GM12878 (cell line): Measurements from ENCODE around the gene DMPK. TPM values are rescaled to one million over a fixed set of nuclear protein-coding genes. Genes with fewer than 3 reads are reported as not detected.

Experiments
- BCL11A ChIP-seq: IDR thresholded peaks from 2 replicates; pipeline ENCODE4 v1.6.1; 2011; ENCODE audit warnings: low read depth, low read length
- CBFB ChIP-seq: IDR thresholded peaks from 2 replicates; pipeline ENCODE4 v1.6.1; 2016; ENCODE audit warnings: antibody characterized with exemption, low read depth
- CHD2 ChIP-seq: IDR thresholded peaks from 2 replicates; pipeline ENCODE4 v1.6.1; 2011; ENCODE audit warnings: low read depth, low read length, improper control_type of control experiment, borderline replicate concordance
- CREM ChIP-seq: IDR thresholded peaks from 2 replicates; pipeline ENCODE4 v1.6.1; 2014; ENCODE audit warnings: antibody characterized with exemption, low read depth
- DPF2 ChIP-seq: fragments of 450-650 bp; IDR thresholded peaks from 2 replicates; pipeline ENCODE4 v1.6.1; 2017; ENCODE audit warnings: mild to moderate bottlenecking
- EED ChIP-seq: sonication (generic); IDR thresholded peaks from 2 replicates; pipeline ENCODE4 v1.6.1; 2016; ENCODE audit warnings: antibody characterized with exemption, low read depth
- ETV6 ChIP-seq, 2 experiments: fragments of 450-650 bp in 1 of 2; IDR thresholded peaks in 1 of 2; conservative IDR thresholded peaks in 1 of 2; 2 replicates each; pipeline ENCODE4 v1.6.1; 2014; ENCODE audit warnings: antibody characterized with exemption in 1 of 2, borderline replicate concordance in 1 of 2, low read depth in 1 of 2, mild to moderate bottlenecking in 1 of 2, moderate library complexity in 1 of 2
- HDGF ChIP-seq: fragments of 450-650 bp; IDR thresholded peaks from 2 replicates; pipeline ENCODE4 v1.6.1; 2016; ENCODE audit warnings: antibody characterized with exemption
- KDM1A ChIP-seq: fragments of 200-600 bp; sonication (generic); IDR thresholded peaks from 2 replicates; pipeline ENCODE4 v1.6.1; 2016; ENCODE audit warnings: borderline replicate concordance
- MTA2 ChIP-seq: fragments of 450-650 bp; IDR thresholded peaks from 2 replicates; pipeline ENCODE4 v1.6.1; 2016; ENCODE audit warnings: low read depth, mild to moderate bottlenecking, moderate library complexity
- MYC ChIP-seq: IDR thresholded peaks from 2 replicates; pipeline ENCODE4 v1.6.1; 2011; ENCODE audit warnings: mild to moderate bottlenecking, low read length, moderate library complexity, inconsistent platforms; ENCODE audit not compliant: insufficient read depth, insufficient replicate concordance, insufficient read length, severe bottlenecking
- PAX5 ChIP-seq: IDR thresholded peaks from 2 replicates; pipeline ENCODE4 v1.6.1; 2011; ENCODE audit warnings: low read depth, low read length, borderline replicate concordance
- POLR2AphosphoS2 ChIP-seq: IDR thresholded peaks from 2 replicates; pipeline ENCODE4 v1.6.1; 2011; ENCODE audit warnings: low read depth, mild to moderate bottlenecking, low read length, improper control_type of control experiment, moderate library complexity
- POLR2AphosphoS5 ChIP-seq: IDR thresholded peaks from 2 replicates; pipeline ENCODE4 v1.6.1; 2011; ENCODE audit warnings: mild to moderate bottlenecking, low read length, inconsistent platforms
- SPI1 ChIP-seq: IDR thresholded peaks from 2 replicates; pipeline ENCODE4 v1.6.1; 2011; ENCODE audit warnings: low read depth, mild to moderate bottlenecking, low read length, moderate library complexity, borderline replicate concordance; ENCODE audit not compliant: insufficient read depth
- TAF1 ChIP-seq: IDR thresholded peaks from 2 replicates; pipeline ENCODE4 v1.6.1; 2011; ENCODE audit warnings: mild to moderate bottlenecking, low read depth, low read length, borderline replicate concordance
- TCF12 ChIP-seq: IDR thresholded peaks from 2 replicates; pipeline ENCODE4 v1.6.1; 2011; ENCODE audit warnings: low read depth, mild to moderate bottlenecking, low read length
- polyA plus RNA-seq, 11 experiments: library from polyadenylated mRNA; depleted of rRNA in 4 of 11; unstranded in 6 of 11; stranded (reverse) in 5 of 11; fragments of >200 nt; fragmentation: Nextera tagmentation in 4 of 11; fragmentation: Illumina TruSeq in 1 of 11; extraction: Ambion mirVana in 4 of 11; extraction: Trizol in 1 of 11; gene quantifications; 1 replicate in 1 of 11; 2 replicates in 10 of 11; pipeline versions ENCODE4 v1.2.1 to v1.2.3, GENCODE V29; 2011 to 2016; ENCODE audit warnings: inconsistent platforms in 2 of 11, missing spikeins in 2 of 11, low read depth in 1 of 11
- total RNA-seq, 4 experiments: library from RNA; depleted of rRNA in 3 of 4; stranded (reverse); fragments of >200 nt in 3 of 4; fragmentation: Illumina TruSeq in 1 of 4; extraction: Trizol in 1 of 4; gene quantifications; 2 replicates each; pipeline versions ENCODE4 v1.2.1 to v1.2.3, GENCODE V29; 2013 to 2021
- TF ChIP-seq, protein P1 (sequence below): fragments of 150-350 bp; IDR thresholded peaks from 2 replicates; pipeline ENCODE4 v1.6.1; 2014; ENCODE audit warnings: mild to moderate bottlenecking, low read depth, low read length
- TF ChIP-seq, protein P2 (sequence below): fragments of 450-650 bp; IDR thresholded peaks from 2 replicates; pipeline ENCODE4 v1.6.1; 2017; ENCODE audit warnings: mild to moderate bottlenecking, moderate library complexity

Gene DMPK
- total and polyA plus RNA-seq, 10 of the 15 experiments (the other 5 are each of a cell fraction or from before 2014, with no cell fraction given), result 0.60 to 33.6 (median 5.2) TPM

DNA sequence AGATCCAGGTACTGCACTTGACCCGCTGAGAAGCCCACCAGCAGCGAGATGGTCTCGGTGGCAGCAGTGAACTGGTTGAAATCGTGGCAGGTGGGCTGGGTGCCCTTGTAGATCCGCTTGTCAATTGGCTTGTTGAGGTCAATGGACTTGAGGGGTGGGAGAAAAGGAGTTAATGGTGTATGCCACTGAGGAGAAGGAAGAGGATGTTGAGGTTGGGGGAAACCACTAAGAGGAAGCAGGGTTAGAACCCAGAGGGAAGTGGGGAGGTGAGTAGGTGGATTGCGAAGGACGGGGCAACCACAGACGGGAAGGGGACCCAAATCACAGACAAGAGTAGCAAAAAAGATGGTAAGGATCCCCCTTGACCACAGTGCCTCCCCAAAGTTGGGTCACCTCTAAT is 8.7 kb upstream of the DMPK start (continued):
- no peak for TF ChIP-seq MYC
- TF ChIP-seq TCF12, result no peak
- TF ChIP-seq MTA2, result 0 out of 2 replicates have a peak, but pooled peaks have one; percentile 11
- peak; percentile 83 for TF ChIP-seq CBFB
- 0 out of 2 replicates have a peak, but pooled peaks have one; percentile 17 for TF ChIP-seq DPF2
- TF ChIP-seq, protein P1, sequence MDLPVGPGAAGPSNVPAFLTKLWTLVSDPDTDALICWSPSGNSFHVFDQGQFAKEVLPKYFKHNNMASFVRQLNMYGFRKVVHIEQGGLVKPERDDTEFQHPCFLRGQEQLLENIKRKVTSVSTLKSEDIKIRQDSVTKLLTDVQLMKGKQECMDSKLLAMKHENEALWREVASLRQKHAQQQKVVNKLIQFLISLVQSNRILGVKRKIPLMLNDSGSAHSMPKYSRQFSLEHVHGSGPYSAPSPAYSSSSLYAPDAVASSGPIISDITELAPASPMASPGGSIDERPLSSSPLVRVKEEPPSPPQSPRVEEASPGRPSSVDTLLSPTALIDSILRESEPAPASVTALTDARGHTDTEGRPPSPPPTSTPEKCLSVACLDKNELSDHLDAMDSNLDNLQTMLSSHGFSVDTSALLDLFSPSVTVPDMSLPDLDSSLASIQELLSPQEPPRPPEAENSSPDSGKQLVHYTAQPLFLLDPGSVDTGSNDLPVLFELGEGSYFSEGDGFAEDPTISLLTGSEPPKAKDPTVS, result no peak
- TF ChIP-seq CHD2, result no peak
- TF ChIP-seq BCL11A, result 0 out of 2 replicates have a peak, but pooled peaks have one; percentile 19
- TF ChIP-seq SPI1, result peak; percentile 86
- TF ChIP-seq POLR2AphosphoS5, result no peak
- no peak for TF ChIP-seq CREM
- no peak for TF ChIP-seq KDM1A
- TF ChIP-seq, protein P2, sequence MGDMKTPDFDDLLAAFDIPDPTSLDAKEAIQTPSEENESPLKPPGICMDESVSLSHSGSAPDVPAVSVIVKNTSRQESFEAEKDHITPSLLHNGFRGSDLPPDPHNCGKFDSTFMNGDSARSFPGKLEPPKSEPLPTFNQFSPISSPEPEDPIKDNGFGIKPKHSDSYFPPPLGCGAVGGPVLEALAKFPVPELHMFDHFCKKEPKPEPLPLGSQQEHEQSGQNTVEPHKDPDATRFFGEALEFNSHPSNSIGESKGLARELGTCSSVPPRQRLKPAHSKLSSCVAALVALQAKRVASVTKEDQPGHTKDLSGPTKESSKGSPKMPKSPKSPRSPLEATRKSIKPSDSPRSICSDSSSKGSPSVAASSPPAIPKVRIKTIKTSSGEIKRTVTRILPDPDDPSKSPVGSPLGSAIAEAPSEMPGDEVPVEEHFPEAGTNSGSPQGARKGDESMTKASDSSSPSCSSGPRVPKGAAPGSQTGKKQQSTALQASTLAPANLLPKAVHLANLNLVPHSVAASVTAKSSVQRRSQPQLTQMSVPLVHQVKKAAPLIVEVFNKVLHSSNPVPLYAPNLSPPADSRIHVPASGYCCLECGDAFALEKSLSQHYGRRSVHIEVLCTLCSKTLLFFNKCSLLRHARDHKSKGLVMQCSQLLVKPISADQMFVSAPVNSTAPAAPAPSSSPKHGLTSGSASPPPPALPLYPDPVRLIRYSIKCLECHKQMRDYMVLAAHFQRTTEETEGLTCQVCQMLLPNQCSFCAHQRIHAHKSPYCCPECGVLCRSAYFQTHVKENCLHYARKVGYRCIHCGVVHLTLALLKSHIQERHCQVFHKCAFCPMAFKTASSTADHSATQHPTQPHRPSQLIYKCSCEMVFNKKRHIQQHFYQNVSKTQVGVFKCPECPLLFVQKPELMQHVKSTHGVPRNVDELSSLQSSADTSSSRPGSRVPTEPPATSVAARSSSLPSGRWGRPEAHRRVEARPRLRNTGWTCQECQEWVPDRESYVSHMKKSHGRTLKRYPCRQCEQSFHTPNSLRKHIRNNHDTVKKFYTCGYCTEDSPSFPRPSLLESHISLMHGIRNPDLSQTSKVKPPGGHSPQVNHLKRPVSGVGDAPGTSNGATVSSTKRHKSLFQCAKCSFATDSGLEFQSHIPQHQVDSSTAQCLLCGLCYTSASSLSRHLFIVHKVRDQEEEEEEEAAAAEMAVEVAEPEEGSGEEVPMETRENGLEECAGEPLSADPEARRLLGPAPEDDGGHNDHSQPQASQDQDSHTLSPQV, result no peak
- TF ChIP-seq EED, result peak; percentile 71
- TF ChIP-seq TAF1, result no peak
- no peak; the same call in 1 of the 2 replicates for TF ChIP-seq HDGF
- peak; percentile 50; the same call in 1 of the 2 replicates for TF ChIP-seq PAX5
- peak in 1 of 2 experiments; percentile 93; a peak in 2 of 4 replicates for TF ChIP-seq ETV6 (conservative IDR thresholded peaks at IDR 0.05 in 1 of 2, IDR thresholded peaks at IDR 0.05 in 1 of 2; ENCODE audit: borderline replicate concordance in 1 of 2, low read depth in 1 of 2)
- no peak for TF ChIP-seq POLR2AphosphoS2
